Measurements from ENCODE around the gene PHF21A. TPM values are rescaled to one million over a fixed set of nuclear protein-coding genes. Genes with fewer than 3 reads are reported as not detected.

PHF21A gene
- total and polyA plus RNA-seq, 2 of the 8 experiments (the other 6 are each of a cell fraction or from before 2014, with no cell fraction given) = 17.6 to 40.3 TPM

- TF ChIP-seq, protein P1, sequence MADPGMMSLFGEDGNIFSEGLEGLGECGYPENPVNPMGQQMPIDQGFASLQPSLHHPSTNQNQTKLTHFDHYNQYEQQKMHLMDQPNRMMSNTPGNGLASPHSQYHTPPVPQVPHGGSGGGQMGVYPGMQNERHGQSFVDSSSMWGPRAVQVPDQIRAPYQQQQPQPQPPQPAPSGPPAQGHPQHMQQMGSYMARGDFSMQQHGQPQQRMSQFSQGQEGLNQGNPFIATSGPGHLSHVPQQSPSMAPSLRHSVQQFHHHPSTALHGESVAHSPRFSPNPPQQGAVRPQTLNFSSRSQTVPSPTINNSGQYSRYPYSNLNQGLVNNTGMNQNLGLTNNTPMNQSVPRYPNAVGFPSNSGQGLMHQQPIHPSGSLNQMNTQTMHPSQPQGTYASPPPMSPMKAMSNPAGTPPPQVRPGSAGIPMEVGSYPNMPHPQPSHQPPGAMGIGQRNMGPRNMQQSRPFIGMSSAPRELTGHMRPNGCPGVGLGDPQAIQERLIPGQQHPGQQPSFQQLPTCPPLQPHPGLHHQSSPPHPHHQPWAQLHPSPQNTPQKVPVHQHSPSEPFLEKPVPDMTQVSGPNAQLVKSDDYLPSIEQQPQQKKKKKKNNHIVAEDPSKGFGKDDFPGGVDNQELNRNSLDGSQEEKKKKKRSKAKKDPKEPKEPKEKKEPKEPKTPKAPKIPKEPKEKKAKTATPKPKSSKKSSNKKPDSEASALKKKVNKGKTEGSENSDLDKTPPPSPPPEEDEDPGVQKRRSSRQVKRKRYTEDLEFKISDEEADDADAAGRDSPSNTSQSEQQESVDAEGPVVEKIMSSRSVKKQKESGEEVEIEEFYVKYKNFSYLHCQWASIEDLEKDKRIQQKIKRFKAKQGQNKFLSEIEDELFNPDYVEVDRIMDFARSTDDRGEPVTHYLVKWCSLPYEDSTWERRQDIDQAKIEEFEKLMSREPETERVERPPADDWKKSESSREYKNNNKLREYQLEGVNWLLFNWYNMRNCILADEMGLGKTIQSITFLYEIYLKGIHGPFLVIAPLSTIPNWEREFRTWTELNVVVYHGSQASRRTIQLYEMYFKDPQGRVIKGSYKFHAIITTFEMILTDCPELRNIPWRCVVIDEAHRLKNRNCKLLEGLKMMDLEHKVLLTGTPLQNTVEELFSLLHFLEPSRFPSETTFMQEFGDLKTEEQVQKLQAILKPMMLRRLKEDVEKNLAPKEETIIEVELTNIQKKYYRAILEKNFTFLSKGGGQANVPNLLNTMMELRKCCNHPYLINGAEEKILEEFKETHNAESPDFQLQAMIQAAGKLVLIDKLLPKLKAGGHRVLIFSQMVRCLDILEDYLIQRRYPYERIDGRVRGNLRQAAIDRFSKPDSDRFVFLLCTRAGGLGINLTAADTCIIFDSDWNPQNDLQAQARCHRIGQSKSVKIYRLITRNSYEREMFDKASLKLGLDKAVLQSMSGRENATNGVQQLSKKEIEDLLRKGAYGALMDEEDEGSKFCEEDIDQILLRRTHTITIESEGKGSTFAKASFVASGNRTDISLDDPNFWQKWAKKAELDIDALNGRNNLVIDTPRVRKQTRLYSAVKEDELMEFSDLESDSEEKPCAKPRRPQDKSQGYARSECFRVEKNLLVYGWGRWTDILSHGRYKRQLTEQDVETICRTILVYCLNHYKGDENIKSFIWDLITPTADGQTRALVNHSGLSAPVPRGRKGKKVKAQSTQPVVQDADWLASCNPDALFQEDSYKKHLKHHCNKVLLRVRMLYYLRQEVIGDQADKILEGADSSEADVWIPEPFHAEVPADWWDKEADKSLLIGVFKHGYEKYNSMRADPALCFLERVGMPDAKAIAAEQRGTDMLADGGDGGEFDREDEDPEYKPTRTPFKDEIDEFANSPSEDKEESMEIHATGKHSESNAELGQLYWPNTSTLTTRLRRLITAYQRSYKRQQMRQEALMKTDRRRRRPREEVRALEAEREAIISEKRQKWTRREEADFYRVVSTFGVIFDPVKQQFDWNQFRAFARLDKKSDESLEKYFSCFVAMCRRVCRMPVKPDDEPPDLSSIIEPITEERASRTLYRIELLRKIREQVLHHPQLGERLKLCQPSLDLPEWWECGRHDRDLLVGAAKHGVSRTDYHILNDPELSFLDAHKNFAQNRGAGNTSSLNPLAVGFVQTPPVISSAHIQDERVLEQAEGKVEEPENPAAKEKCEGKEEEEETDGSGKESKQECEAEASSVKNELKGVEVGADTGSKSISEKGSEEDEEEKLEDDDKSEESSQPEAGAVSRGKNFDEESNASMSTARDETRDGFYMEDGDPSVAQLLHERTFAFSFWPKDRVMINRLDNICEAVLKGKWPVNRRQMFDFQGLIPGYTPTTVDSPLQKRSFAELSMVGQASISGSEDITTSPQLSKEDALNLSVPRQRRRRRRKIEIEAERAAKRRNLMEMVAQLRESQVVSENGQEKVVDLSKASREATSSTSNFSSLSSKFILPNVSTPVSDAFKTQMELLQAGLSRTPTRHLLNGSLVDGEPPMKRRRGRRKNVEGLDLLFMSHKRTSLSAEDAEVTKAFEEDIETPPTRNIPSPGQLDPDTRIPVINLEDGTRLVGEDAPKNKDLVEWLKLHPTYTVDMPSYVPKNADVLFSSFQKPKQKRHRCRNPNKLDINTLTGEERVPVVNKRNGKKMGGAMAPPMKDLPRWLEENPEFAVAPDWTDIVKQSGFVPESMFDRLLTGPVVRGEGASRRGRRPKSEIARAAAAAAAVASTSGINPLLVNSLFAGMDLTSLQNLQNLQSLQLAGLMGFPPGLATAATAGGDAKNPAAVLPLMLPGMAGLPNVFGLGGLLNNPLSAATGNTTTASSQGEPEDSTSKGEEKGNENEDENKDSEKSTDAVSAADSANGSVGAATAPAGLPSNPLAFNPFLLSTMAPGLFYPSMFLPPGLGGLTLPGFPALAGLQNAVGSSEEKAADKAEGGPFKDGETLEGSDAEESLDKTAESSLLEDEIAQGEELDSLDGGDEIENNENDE (IDR thresholded peaks at IDR 0.05; ENCODE audit: insufficient replicate concordance, low read length) = no peak
- no peak for TF ChIP-seq TBP (IDR thresholded peaks at IDR 0.05; ENCODE audit: low read depth, low read length)
- TF ChIP-seq ASH2L (IDR thresholded peaks at IDR 0.05; ENCODE audit: low read length) = no peak
- TF ChIP-seq SP2 (IDR thresholded peaks at IDR 0.05; ENCODE audit: low read length) = no peak
- TF ChIP-seq USF2 (IDR thresholded peaks at IDR 0.05; ENCODE audit: low read length) = no peak
- TF ChIP-seq TAF7 (optimal IDR thresholded peaks at IDR 0.05; ENCODE audit: borderline replicate concordance, low read depth, low read length) = no peak
- TF ChIP-seq TEAD4 (IDR thresholded peaks at IDR 0.05; ENCODE audit: low read depth, low read length) = no peak
- no peak for TF ChIP-seq POLR2A (IDR thresholded peaks at IDR 0.05; ENCODE audit: control extremely low read depth in 1 of 2, low read depth in 2 of 2, low read length in 2 of 2)
- no peak for TF ChIP-seq GABPA (IDR thresholded peaks at IDR 0.05; ENCODE audit: borderline replicate concordance, insufficient read depth, low read length)
- no peak for TF ChIP-seq SIRT6 (IDR thresholded peaks at IDR 0.05; ENCODE audit: low read length)
- no peak for TF ChIP-seq POLR2AphosphoS5 (IDR thresholded peaks at IDR 0.05; ENCODE audit: low read depth, low read length)
- TF ChIP-seq EGR1 (IDR thresholded peaks at IDR 0.05; ENCODE audit: borderline replicate concordance, low read depth, low read length) = no peak
- no peak for TF ChIP-seq SIX5 (IDR thresholded peaks at IDR 0.05; ENCODE audit: low read depth, low read length)
Observed at GRCh38 chr11:45997599-45997998, 123.7 kb downstream of the PHF21A start (continued).
